Measurements from ENCODE around the gene CWC27.

The CWC27 gene

DNA sequence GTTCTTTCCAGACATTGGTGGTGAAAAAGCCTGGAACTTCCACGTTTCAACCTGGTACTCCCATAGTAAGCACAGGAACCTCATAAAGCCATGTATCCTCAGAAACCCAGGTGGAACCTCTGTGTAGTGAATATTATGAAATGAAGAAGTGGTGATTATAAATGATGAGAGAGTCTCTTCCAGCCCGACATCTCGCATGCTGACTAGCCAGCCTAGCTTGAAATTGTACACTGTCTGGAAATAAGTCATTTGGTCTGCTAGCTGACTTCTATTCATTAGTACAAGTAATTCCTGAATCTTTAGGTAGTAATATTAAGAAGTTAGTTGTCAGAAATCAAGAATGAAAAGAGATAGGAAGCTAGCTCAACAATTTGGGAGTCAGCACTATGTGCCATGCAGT is 203.3 kb downstream of the CWC27 start:
- DNase-seq (ENCODE audit: low read depth in 3 of 3, low spot score in 1 of 3): no peak

DNA sequence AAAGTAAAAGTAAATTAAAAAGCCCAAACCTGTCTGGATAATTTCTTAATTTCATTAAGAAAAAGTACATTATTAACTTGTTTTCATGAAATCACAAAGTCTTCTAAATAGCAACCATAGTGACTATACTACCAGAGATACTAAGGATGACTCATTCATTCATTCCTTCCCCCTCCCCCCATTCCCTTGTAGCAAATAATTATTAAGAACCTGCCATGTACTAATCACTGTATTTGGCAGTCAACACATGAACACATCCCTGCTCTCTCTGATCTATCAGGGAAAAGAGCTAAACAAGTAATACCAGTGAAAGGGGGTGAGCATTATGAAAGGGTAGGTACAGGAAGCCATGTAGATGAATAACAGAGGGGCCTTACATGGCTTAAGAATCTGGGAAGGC is 203.9 kb downstream of the CWC27 start:
- DNase-seq (ENCODE audit: low read depth in 3 of 3, low spot score in 1 of 3): no peak

DNA sequence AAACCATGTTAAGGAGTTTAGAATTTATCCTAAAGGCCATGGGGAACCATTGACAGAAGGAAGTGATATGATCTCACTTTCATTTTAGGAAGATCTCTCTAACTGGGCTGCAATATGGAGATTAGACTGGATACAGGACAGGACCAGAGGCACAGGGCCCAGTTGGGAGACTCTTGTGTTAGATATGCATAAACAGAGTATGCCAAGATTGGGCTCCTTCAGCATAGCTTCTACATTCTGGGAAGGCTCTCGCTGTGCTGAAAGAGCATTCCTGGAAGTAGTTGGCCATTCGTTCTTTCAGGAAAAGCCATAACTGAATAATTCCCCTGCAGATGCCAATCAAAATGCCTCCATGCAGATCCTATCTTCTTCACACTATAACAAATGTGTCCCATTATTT is 204.5 kb downstream of the CWC27 start:
- DNase-seq (ENCODE audit: low read depth in 3 of 3, low spot score in 1 of 3): no peak

DNA sequence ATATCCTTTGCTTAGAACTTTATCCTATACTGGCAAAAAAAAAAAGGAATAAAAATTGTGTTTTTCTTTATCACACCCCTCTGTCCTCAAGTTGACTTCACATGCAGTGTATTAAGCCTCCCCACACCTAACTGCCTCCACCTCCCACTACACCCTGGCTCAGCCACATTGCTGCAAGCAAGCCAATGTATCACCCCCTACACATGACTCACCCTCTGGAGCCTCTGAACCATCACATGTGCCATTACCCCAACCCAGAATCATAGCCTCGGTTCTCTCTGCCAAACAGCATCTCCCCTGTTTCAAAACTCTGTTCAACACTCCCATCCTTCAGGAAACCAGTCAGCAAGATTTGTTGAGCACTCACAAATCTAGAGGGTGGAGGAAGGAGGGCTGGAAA is 209.0 kb downstream of the CWC27 start:
- DNase-seq (ENCODE audit: low read depth in 3 of 3, low spot score in 1 of 3): no peak

DNA sequence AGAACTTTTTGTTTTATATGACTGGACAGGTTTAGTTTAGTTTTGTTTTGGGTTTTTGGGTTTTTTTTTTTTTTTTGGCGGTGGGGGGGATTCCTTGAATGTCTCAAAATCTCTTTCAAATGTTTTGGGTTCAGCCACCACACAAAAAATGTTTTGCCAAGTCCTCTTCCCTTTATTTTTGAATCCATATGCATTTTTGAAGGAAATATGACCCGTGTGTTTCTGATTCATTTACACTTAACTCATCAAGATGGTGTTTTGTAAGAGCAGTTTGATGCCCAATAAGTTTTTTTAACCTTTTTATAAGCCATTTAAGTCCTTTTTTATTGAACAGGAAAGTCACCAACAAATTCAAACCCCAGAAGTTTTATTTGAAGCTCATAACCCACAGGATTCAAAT is 209.8 kb downstream of the CWC27 start:
- no peak for DNase-seq (ENCODE audit: low read depth in 3 of 3, low spot score in 1 of 3)

DNA sequence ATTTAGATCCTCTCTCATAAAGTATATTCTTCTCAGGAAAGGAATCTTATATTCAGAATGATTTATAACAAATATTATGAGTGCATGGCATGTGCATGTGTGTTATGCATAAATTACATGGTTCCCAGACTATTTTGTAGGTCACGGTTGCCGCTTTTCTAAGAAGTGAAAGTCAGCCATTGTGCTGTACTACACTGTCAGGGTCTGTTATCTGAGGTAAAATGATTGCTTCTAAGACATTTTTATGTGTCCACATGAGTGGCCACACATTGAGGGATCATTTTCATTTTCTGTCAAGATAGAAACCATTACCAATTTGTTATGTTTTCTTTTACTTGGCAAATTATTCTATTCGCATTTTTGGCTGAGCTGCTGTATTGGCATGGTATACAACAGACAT is 210.8 kb downstream of the CWC27 start:
- DNase-seq (ENCODE audit: low read depth in 3 of 3, low spot score in 1 of 3): no peak

DNA sequence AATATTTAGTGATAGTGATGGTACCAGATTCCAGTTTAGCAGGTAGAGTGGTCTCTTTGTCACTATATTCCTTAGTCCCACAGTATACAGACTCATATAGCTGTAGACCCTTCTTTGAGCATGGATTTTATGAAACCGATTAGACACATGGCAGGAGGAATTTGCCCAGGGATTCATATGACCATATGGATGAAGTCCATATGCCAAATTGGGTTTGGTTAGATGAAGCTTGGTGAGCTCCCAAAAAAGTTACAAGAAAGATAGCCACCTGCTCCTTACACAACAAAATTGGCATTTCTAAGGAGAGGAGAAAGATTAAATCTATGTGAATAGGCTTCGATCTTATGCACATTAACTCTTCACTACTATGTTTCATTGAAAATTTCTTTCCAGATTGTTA is 211.4 kb downstream of the CWC27 start:
- DNase-seq (ENCODE audit: low read depth in 3 of 3, low spot score in 1 of 3): no peak

DNA sequence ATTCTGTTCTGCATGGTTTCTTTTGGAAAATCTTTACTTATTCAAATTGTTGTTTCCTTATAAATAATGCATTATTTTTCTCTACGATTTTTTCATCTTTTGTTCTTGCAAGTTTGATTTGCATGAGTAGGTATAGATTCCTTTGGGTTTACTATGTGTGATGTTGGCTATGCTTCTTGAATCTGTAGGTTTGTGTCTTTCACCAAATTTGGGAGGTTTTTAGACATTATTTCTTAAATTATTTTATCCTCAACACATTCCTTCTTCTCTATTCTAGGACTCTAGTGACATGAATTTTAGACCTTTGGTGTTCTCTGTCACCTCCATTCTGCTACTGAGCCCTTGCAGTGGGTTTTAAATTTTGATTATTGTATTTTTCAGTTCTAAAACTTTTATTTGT is 219.0 kb downstream of the CWC27 start:
- no peak for DNase-seq (ENCODE audit: low read depth in 3 of 3, low spot score in 1 of 3)

DNA sequence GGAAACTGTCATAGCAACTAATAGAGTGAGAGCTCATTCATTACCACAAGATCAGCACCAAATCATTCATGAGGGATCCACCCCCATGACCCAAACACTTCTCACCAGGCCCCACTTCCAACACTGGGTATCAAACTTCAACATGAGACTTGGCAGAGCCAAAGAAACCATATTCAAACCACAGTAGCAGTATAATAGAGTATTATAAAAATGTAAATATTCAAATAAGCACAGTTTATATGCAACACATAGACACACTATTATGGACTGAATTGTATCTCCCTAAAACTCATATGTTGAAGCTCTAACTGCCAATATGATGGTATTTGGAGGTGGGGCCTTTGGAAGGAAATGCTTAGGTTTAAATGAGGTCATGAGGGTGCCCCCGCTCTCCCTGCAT is 240.5 kb downstream of the CWC27 start:
- no peak for DNase-seq (ENCODE audit: low read depth in 3 of 3, low spot score in 1 of 3)

DNA sequence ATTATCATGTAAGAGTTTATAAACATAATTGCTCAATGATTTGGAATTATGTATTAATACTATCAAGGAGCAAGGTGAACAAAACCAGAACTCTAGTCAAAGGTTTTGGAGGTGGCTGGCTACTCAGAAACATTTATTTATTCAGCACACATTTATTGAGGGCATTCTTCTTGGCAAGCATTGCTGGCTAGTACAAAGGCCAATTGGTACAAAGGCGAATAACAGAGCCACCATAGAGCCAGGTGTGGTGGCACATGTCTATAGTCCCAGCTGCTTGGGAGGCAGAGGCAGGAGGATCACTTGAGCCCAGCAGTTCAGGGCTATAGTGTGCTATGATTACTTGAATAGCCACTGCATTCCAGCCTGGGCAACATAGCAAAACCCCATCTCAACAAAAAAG is 242.1 kb downstream of the CWC27 start:
- no peak for DNase-seq (ENCODE audit: low read depth in 3 of 3, low spot score in 1 of 3)

DNA sequence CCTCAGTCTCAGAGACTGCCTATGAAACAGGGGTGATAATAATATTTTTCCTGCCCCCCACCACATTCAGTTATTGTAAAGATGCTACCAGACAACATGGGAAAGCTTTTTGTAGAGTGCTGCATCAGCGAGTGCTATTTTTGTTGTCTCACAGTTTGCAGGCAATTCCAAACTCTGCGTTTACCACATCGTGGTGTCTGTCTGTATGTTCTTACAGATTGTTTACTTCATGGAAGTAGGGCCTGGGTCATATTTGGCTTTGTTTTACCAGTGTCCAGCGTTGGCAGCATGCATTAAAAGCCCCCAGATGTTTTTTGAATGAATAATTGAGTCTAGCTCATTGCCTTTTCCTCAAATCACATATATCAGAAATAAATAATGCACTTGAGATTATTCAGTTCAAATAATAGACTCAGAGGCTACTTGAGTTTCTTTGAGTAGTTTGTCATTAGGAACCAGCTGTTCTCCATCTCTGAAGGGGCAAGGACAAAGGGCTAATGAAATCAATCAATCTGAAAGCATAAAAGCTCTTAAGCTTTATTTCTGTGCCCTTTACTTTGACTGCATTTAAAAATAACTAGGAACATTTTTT is 243.7 kb downstream of the CWC27 start:
- DNase-seq (ENCODE audit: low read depth in 3 of 3, low spot score in 1 of 3): no peak

DNA sequence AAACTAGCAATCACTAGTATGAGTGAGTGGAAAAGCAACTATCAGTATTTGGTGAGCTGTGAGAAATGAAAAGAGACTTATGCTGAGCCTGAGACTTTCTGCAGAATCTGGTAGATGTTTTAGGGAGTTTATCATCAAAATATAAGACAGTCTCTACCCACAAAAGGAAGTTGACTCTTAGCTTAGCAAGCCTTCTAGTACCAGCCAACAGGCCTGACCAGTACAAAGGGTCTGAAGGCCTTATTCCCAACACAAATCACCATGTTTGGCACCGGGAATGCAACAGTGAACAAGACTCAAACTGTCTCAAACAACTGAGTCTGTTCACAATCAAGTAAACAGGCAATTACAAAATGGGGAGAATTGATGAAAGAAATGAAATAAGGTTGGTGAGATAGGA is 244.4 kb downstream of the CWC27 start:
- no peak for DNase-seq (ENCODE audit: low read depth in 3 of 3, low spot score in 1 of 3)

DNA sequence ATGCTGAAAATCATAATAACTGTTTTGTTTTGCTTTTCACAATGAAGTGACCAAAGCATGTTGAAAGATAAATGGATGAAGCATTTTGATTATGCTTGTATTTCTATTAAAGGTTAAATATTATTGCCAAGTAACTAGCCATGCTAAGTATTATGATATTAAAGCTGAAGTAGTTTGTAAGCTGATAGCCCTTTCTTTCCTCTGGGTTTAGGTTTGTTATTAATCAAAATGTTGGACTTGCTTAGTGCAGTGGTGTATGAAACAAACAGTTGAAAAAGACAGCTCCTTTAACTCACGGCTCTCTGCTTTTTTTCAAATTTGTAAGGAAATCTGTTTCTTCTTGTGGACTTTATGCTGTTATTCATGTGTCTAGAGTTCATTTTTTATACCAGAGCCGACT is 246.0 kb downstream of the CWC27 start:
- no peak for DNase-seq (ENCODE audit: low read depth in 3 of 3, low spot score in 1 of 3)

DNA sequence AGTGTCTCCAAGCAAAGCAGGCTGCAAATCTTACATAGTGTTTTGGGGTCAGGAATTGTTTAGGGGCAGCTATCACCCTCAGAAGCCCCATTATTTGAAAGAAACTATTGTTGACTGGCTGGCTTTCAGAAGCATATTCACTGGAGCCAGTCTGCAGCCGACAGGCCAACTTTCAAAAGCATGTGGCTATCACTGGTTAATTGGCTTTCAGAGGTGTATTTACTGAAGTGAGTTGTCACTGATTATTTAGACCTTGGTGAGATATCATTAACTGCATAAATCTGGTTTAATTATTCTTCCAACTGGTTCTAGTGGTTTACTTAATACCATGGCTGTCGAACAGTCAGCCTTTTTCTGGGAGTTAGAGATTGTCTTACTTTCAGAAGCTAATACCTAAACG is 247.0 kb downstream of the CWC27 start:
- DNase-seq (ENCODE audit: low read depth in 3 of 3, low spot score in 1 of 3): no peak

DNA sequence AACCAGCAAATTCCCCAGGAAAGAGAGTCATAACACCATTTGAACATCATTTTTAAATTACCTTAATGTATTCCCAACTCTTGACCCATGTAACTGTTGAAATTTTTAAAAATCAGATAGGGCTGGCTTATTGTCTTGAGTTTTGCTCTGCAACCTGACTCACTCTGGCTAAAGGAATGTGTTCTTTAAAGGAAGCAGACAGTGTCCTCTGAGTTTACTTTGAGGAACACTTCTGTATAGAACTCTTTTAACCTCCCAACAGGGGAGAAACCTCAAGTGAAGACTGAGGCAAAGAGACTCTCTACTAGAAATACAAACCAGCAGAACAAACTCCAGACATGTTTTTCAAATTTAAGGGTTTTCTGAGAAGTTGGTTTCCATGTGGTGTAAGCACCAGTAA is 248.9 kb downstream of the CWC27 start:
- DNase-seq (ENCODE audit: low read depth in 3 of 3, low spot score in 1 of 3): no peak

DNA sequence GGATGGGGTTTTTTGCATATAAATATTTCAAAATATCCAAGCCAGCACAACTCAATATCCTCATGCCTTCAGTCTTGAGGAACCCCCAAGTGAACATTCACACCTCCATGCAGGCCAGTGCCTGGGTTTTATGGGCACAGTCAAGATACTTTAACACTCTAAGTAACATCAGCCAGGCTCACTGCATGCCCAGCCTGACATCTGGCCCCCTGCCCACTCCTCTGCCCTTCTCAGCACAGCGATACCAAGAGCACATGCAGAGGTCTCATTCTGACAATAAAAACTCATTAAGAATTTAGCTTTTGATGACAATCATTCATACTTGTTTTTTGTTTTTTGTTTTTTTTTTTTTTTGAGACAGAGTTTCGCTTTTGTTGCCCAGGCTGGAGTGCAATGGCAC is 250.0 kb downstream of the CWC27 start:
- no peak for DNase-seq (ENCODE audit: low read depth in 3 of 3, low spot score in 1 of 3)

DNA sequence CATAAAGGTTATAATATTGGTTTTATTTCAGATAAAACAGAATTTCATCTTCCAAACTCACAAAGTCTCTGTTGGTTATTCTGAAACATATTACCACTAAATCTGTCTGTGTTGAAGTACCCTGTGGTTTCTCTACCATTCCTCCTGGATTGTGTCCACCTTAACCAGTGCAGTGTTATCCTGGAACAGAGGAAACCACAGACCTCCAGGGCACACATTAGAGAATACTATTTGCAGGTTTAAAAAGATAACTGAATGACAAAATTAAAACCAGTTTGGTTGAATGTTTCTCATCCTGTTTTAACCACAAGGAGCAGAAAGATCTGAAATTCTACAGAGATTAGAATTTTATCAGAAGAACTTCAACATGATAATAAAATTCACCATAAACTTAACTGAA is 251.8 kb downstream of the CWC27 start:
- no peak for DNase-seq (ENCODE audit: low read depth in 3 of 3, low spot score in 1 of 3)

DNA sequence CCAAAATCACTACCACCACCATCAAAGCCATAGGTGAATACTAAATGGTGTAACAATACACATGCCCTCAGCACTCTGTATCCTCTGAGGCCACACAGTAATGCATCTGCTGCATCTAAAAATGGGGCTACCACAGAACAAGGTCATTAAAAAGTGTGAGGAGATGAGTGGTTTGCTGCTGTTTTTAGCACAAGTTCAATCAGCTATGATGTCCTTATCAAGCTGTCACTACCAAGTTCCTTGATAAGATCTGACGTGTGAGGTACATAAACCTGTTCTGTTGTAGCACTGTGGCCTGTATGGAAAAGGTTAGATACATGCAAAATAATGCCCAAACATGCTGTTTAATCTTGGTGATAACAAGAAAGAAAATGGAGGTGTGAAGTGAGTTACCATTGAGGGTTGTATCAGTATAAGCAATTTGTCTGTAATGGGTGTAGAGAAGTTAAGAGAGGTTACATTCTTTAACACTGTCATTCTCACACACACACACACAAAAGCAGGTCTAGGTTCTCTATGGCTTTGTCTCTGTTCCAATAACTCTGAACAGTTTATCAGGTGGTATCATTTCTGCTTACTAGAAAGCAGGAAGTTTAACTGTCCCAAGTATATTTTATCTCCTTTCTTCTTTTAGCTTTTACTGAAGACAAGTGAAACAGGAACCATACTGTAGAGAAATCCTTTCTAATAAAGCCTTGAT is 252.9 kb downstream of the CWC27 start:
- no peak for DNase-seq (ENCODE audit: low read depth in 3 of 3, low spot score in 1 of 3)

DNA sequence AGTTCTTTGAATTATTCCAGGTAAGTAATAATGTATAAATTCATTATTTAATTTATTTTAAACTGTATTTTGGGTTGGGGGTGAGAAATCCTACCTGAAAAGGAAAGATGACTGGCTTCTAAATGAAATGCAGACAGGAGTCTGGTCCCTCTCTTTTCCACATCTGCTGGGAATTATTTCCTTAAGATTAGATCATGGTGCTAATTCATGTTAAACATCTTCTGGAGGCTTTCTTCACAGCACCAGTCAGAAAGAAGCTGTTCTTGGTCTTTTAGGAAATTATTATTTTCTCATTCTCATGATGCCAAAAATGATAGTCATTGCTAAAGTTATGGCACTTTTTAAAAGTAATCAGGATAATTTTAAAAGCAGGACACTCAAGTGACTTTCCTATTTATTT is 254.2 kb downstream of the CWC27 start:
- no peak for DNase-seq (ENCODE audit: low read depth in 3 of 3, low spot score in 1 of 3)

DNA sequence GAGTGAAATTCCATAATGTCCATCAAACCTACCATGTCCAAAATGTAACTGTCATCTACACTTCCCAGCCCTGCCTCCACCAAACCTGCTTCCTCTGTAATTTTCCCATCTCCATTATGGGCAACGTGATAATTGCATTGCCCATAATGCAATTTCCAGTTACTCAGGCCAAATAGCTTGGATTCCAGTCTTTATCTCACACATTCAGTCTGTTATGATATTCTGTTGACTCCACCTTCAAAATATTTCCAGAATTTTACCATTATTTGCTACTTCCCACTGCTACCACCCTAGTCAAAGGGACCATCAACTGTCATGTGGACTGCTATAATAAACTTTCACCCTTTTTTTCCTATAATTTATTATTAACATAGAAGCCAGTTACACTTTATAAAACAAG is 256.0 kb downstream of the CWC27 start:
- DNase-seq (ENCODE audit: low read depth in 3 of 3, low spot score in 1 of 3): no peak

DNA sequence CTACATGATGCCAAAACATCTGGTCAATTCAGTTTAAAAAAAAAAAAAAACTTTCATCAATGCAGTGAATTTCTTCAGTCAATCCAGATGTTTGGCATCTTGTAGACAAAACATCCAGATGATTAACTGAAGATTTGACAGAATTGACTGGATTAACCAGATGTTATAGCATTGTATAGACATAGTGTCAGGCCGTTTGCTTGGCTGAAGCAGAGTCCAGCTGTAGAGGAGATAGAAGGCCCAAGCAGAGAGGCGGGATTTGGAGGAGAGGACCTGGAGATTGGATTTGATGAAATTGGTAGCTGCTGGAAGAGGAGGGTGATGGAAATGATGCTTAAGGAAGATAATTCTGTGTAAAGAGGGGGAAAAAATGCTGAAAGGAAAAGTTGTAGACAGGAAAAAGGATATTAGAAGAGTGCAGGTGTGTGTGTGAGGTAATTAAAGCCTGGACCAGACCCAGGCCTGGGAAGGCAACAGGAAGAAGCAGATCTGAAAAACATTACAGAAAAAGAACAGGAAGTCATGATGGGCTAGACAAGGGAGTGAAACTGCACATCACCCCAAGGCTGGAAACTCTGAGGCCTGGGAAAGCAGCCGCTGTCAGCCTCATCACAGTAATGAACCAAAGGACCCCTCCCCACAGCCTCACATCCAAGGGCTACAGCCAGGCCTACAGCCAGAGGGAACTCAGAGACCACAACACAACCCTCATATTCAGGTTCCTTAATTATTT is 258.3 kb downstream of the CWC27 start:
- no peak for DNase-seq (ENCODE audit: low read depth in 3 of 3, low spot score in 1 of 3)

DNA sequence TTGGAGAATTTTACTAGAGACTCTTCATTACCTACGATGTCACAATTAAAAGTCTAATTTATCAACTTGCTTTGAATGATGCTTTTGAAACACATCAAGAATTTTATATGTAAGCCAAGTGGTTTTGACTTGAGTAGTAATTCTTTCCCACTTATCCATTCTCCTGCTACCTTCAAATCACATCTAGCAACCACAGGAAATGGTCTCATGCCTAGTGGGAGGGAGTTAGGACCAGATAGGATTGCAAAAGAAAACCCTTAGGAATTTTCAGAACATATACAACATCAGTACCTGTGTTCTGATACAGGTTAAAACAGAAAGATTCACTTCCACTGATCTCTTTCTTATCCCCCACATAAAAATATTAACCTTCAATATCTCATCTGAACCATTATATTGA is 260.4 kb downstream of the CWC27 start:
- no peak for DNase-seq (ENCODE audit: low read depth in 3 of 3, low spot score in 1 of 3)

DNA sequence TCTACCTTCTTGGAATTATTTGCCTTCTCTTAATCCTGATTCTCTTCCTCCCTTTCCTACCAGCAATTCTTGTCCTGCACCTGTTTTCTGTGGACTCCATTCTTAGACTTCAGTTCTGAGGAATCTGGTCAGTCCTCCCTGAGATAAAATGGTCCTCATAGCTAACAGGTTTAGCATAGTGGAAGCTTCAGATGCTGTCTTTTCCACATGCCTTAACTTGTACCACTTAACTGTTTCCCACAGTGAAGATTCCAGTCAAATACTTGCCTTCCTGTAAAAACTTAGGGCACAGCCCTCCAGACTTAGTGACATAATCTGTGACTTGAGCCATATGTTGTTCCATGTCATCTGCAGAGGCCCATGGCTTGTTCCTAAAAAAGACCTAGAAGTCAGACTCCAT is 261.3 kb downstream of the CWC27 start:
- no peak for DNase-seq (ENCODE audit: low read depth in 3 of 3, low spot score in 1 of 3)

Data from stimulated activated CD4-positive, alpha-beta T cell treated with anti-CD3 and anti-CD28 coated beads, TNF-alpha, amount 100 ng/mL, for 1 hour (primary cell).